Rectal smooth muscle tissue (tissue), 1 donor: ENCODE results near the gene SPSB2.
A peak's percentile ranks its signal among the peaks of the same experiment; 100 is the strongest.

Experiments used
- H3K27ac ChIP-seq: one replicate; pipeline ENCODE4 v1.7.0; 2013; ENCODE audit warnings: low read depth, low read length, inconsistent platforms
- H3K27me3 ChIP-seq: one replicate; pipeline ENCODE4 v1.7.0; 2013; ENCODE audit warnings: low read length; ENCODE audit not compliant: control insufficient read depth, insufficient read depth
- H3K36me3 ChIP-seq: one replicate; pipeline ENCODE4 v1.7.0; 2013; ENCODE audit warnings: low read length; ENCODE audit not compliant: control insufficient read depth, insufficient read depth
- H3K4me1 ChIP-seq: one replicate; pipeline ENCODE4 v1.7.0; 2013; ENCODE audit warnings: low read length; ENCODE audit not compliant: control insufficient read depth, insufficient read depth
- H3K4me3 ChIP-seq: one replicate; pipeline ENCODE4 v1.7.0; 2013; ENCODE audit warnings: low read length
- H3K9ac ChIP-seq: one replicate; pipeline ENCODE4 v1.7.0; 2013; ENCODE audit warnings: low read length

The SPSB2 gene

DNA sequence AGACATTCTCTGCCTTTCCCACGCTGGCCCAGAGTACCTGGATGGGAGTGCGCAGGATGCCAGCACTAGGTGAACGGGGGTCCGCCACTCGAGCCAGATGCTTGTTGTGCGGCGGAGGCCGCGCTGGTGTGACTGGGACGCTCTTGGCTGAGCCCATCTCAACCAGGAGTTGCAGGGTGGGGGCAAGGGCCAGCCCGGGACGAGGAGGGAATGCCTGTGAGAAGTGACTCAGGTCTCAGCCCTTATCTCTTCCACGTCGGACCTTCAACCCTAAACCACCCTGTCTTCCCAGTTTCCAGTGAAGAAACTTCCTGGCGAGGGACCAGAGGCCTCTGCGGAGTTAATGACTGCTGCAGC lies 22.3 kb downstream of the SPSB2 start:
- H3K36me3 ChIP-seq, result peaks cover 4% of the 10 kb centered on the region
- no peaks in the 10 kb centered on the region for H3K4me1 ChIP-seq
- peak overlapping the region; percentile 4 for H3K4me3 ChIP-seq
- H3K27ac ChIP-seq, result no peak overlapping the region
- no peak overlapping the region for H3K9ac ChIP-seq
- H3K27me3 ChIP-seq, result no peaks in the 10 kb centered on the region

DNA sequence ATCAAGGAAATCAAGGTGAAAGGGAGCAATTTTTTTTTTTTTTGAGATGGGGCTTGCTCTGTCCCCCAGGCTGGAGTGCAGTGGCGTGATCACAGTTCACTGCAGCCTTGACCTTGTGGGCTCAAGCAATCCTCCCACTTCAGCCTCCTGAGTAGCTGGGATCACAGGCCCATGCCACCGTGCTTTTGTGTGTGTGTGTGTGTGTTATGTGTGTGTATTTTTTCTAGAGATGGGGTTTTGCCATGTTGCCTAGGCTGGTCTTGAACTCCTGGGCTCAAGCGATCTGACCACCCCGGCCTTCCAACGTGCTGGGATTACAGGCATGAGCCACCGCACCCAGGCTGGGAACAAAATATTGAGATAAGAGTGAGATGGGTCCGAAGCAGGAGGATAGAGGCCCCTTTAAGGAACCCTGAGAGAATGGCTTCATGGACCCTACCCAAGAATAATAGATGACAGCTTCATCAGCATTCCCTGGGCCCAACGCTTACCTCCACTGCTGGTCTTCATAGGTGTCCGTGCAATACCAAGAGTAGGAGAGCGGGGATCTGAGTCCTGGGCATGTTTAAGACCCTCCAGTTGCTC lies 23.0 kb downstream of the SPSB2 start:
- Histone ChIP-seq H3K36me3 (no peaks in the 10 kb centered on the region), H3K9ac (no peak overlapping the region), H3K27ac (no peak overlapping the region), H3K4me1 (no peaks in the 10 kb centered on the region), H3K27me3 (no peaks in the 10 kb centered on the region), H3K4me3 (no peak overlapping the region)

GRCh38 chr12:6849427-6849826 lies 23.7 kb downstream of the SPSB2 start:
- peaks cover under 1% of the 10 kb centered on the region for H3K36me3 ChIP-seq
- no peaks in the 10 kb centered on the region for H3K4me1 ChIP-seq
- no peaks in the 10 kb centered on the region for H3K27me3 ChIP-seq
- no peak overlapping the region for H3K9ac ChIP-seq
- no peak overlapping the region for H3K4me3 ChIP-seq
- no peak overlapping the region for H3K27ac ChIP-seq

DNA sequence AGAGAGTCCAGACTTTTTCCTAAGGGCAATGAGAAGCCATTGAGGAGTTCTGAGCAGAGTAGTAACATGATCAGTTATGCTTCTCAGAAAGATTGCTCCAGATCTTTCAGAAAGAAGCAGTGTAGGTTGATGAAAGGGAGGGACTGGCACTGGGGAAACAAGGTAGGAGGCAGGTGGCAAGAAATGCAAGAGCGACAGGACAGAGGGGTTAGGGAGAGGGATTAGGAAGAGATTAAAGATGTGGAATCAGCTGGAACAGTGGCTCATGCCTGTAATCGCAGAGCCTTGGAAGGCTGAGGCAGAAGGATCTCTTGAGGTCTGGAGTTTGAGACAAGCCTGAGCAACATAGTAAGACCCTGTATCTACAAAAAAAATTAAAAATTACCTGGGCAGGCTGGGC lies 25.4 kb downstream of the SPSB2 start:
- peaks cover 4% of the 10 kb centered on the region for H3K36me3 ChIP-seq
- H3K4me1 ChIP-seq, result no peaks in the 10 kb centered on the region
- no peak overlapping the region for H3K27ac ChIP-seq
- no peak overlapping the region for H3K4me3 ChIP-seq
- no peaks in the 10 kb centered on the region for H3K27me3 ChIP-seq
- H3K9ac ChIP-seq, result no peak overlapping the region

DNA sequence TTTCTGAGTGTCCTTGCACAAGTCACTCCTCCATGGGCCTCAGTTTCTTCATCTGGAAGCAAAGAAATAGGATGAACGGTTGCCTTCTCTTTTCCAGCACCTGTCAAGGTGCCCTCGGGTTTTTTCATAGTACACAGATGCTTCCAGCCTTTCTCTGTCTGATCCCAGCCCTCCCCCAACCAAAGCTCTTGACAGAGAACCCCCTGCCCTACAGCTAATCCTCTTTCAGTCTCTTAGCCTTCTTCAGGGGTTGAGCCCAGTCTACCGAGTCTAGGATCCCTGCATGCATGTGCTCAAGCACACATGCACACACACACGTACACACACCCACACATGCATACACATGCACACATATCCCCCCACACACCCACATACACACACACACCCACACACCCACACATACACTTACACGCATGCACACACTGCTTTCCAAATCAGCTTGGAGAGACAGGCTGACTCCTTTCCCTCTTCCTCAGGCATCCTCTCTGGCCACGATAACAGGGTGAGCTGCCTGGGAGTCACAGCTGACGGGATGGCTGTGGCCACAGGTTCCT lies 26.7 kb downstream of the SPSB2 start:
- peaks cover 4% of the 10 kb centered on the region for H3K36me3 ChIP-seq
- H3K27ac ChIP-seq, result no peak overlapping the region
- H3K4me3 ChIP-seq, result no peak overlapping the region
- H3K4me1 ChIP-seq, result no peaks in the 10 kb centered on the region
- H3K27me3 ChIP-seq, result no peaks in the 10 kb centered on the region
- H3K9ac ChIP-seq, result no peak overlapping the region

DNA sequence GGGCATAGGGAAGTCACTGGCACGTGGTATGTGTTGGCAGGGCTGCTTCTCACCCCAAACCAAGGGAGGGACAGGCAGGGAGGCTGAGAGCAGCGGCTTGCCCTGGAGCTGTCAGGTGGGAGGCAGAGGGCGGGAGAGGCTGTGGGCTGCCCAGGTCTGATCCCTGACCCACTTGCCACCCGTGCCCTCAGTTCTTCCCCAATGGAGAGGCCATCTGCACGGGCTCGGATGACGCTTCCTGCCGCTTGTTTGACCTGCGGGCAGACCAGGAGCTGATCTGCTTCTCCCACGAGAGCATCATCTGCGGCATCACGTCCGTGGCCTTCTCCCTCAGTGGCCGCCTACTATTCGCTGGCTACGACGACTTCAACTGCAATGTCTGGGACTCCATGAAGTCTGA lies 27.7 kb downstream of the SPSB2 start:
- H3K36me3 ChIP-seq, result peaks cover 4% of the 10 kb centered on the region
- no peaks in the 10 kb centered on the region for H3K4me1 ChIP-seq
- no peak overlapping the region for H3K9ac ChIP-seq
- no peak overlapping the region for H3K27ac ChIP-seq
- H3K27me3 ChIP-seq, result no peaks in the 10 kb centered on the region
- no peak overlapping the region for H3K4me3 ChIP-seq

- H3K27me3 ChIP-seq, result no peaks in the 10 kb centered on the region
- H3K4me1 ChIP-seq, result no peaks in the 10 kb centered on the region
- no peak overlapping the region for H3K9ac ChIP-seq
- no peak overlapping the region for H3K4me3 ChIP-seq
- no peak overlapping the region for H3K27ac ChIP-seq
- H3K36me3 ChIP-seq, result peaks cover 4% of the 10 kb centered on the region
These were observed 29.8 kb downstream of the SPSB2 start for GRCh38 chr12:6843118-6843902.

DNA sequence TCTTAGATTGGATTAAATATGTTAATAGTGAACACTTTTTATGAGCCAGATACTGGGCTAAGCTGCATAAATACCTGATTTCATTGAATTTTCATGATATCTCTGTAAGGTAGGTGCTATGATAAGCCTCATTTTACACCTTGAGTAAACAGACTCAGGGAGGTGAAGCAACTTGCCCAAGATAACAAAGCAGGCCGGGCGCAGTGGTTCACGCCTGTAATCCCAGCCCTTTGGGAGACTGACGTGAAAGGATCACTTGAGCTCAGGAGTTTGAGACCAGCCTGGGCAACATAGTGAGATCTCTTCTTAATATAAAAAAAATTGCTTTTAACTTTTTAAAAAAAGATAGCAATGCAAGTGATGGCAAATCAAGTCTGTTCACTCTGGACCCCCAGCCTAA lies 31.0 kb downstream of the SPSB2 start:
- H3K27ac ChIP-seq, result no peak overlapping the region
- peaks cover 9% of the 10 kb centered on the region for H3K36me3 ChIP-seq
- H3K4me3 ChIP-seq, result no peak overlapping the region
- no peaks in the 10 kb centered on the region for H3K4me1 ChIP-seq
- H3K27me3 ChIP-seq, result no peaks in the 10 kb centered on the region
- H3K9ac ChIP-seq, result no peak overlapping the region

GRCh38 chr12:6840761-6841515 lies 32.2 kb downstream of the SPSB2 start, which contains the start of gene GNB3:
Gene GNB3, plus strand, starts transcription at chr12:6840925. Its CDS starts 363 bp downstream, at chr12:6841288.
- no peaks in the 10 kb centered on the region for H3K27me3 ChIP-seq
- no peak within 1 kb of the TSS for H3K4me3 ChIP-seq
- H3K27ac ChIP-seq, result no peak within 1 kb of the TSS
- H3K36me3 ChIP-seq, result peaks cover 11% of the 10 kb centered on the region
- H3K9ac ChIP-seq, result no peak within 1 kb of the TSS
- no peaks in the 10 kb centered on the region for H3K4me1 ChIP-seq

GRCh38 chr12:6840330-6840729 lies 32.8 kb downstream of the SPSB2 start:
- Histone ChIP-seq H3K4me3 (no peak overlapping the region), H3K36me3 (peaks cover 11% of the 10 kb centered on the region), H3K9ac (no peak overlapping the region), H3K4me1 (no peaks in the 10 kb centered on the region), H3K27ac (no peak overlapping the region), H3K27me3 (no peaks in the 10 kb centered on the region)

GRCh38 chr12:6839482-6840201 lies 33.5 kb downstream of the SPSB2 start:
- H3K4me3 ChIP-seq, result no peak overlapping the region
- no peak overlapping the region for H3K27ac ChIP-seq
- H3K27me3 ChIP-seq, result no peaks in the 10 kb centered on the region
- H3K36me3 ChIP-seq, result peaks cover 11% of the 10 kb centered on the region
- no peak overlapping the region for H3K9ac ChIP-seq
- no peaks in the 10 kb centered on the region for H3K4me1 ChIP-seq

DNA sequence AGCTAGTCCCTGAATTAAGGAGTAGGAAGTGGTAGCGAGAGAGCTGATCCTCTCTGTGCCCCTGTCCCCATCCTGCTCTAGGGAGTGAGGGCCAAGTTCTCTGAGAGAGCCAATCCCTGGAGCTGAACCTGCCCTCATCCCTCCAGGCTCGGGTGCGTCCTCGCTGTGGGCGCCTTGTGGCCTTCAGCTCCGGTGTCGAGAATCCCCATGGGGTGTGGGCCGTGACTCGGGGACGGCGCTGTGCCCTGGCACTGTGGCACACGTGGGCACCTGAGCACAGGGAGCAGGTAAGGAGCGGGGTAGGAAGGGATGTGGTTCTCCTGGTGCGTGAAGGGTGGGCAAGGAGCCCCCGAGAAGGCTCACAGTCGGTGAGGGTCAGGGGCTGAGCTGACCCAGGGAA lies 34.2 kb downstream of the SPSB2 start:
- Histone ChIP-seq H3K4me3 (no peak overlapping the region), H3K27me3 (no peaks in the 10 kb centered on the region), H3K36me3 (peaks cover 7% of the 10 kb centered on the region), H3K27ac (no peak overlapping the region), H3K4me1 (no peaks in the 10 kb centered on the region), H3K9ac (no peak overlapping the region)
